B cell (primary cell): ENCODE measurements around the gene SRBD1. TPM values are rescaled to one million over a fixed set of nuclear protein-coding genes. Genes with fewer than 3 reads are reported as not detected.

Experiments
- ATAC-seq: fragments of 200-7000 bp; cut with Tn5 transposase; one replicate; pipeline ENCODE4 v1.10.0; 2021; ENCODE audit warnings: low read depth, mild to moderate bottlenecking, moderate number of reproducible peaks, moderate library complexity
- CTCF ChIA-PET: fragments of 350-600 bp; sonication (Branson Sonifier 250); formaldehyde crosslinking; loops from one replicate; lab custom pipeline; 2021; ENCODE audit warnings: antibody characterized with exemption, inconsistent platforms; lab: Charles Lee
- POLR2A ChIA-PET: fragments of 350-600 bp; sonication (Branson Sonifier 250); formaldehyde crosslinking; loops from one replicate; lab custom pipeline; 2021; ENCODE audit warnings: antibody characterized with exemption; lab: Charles Lee
- DNase-seq: peaks from one replicate; pipeline ENCODE4 v3.0.0; 2013
- H2AFZ ChIP-seq: 2 replicates; pipeline ENCODE4 v1.6.1; 2012; ENCODE audit warnings: mild to moderate bottlenecking, low read depth, low read length; ENCODE audit not compliant: insufficient read depth, poor library complexity, severe bottlenecking
- H3K27ac ChIP-seq, 2 donors: 1 replicate in 1 of 2; 2 replicates in 1 of 2; pipeline ENCODE4 v1.5.1; 2012 to 2013; ENCODE audit warnings: low read length in 2 of 2, mild to moderate bottlenecking in 2 of 2, moderate library complexity in 1 of 2
- H3K27me3 ChIP-seq, 4 experiments: fragments of 200-600 bp in 1 of 4; sonication (generic) in 1 of 4; replicated peaks in 1 of 4; 1 replicate in 2 of 4; 2 replicates in 2 of 4; pipeline versions ENCODE4 v1.6.1 to v1.7.0; 2013 to 2016; ENCODE audit warnings: low read length in 3 of 4, mild to moderate bottlenecking in 2 of 4, mixed read lengths in 1 of 4, moderate library complexity in 1 of 4; ENCODE audit not compliant: insufficient read depth in 4 of 4, control insufficient read depth in 3 of 4; ENCODE audit errors: control extremely low read depth in 1 of 4
- H3K36me3 ChIP-seq, 2 experiments: replicated peaks in 1 of 2; 1 replicate in 1 of 2; 2 replicates in 1 of 2; pipeline versions ENCODE4 v1.6.1 to v1.7.1; 2013; ENCODE audit warnings: low read length in 1 of 2; ENCODE audit not compliant: insufficient read depth in 2 of 2, control insufficient read depth in 1 of 2; ENCODE audit errors: control extremely low read depth in 1 of 2, extremely low read depth in 1 of 2
- H3K4me1 ChIP-seq, 2 donors: fragments of 200-600 bp in 1 of 2; sonication (generic) in 1 of 2; 1 replicate in 1 of 2; 2 replicates in 1 of 2; pipeline versions ENCODE4 v1.5.1 to v1.6.1; 2013 to 2017; ENCODE audit warnings: low read length in 2 of 2; ENCODE audit not compliant: control insufficient read depth in 2 of 2, insufficient read depth in 2 of 2
- H3K4me2 ChIP-seq: replicated peaks from 2 replicates; pipeline ENCODE3; 2012; ENCODE audit warnings: mild to moderate bottlenecking, low read depth, low read length; ENCODE audit not compliant: poor library complexity, severe bottlenecking
- H3K4me3 ChIP-seq, 5 experiments: fragments of 200-600 bp in 1 of 5; sonication (generic) in 1 of 5; 1 replicate in 3 of 5; 2 replicates in 2 of 5; pipeline versions ENCODE4 v1.5.1 to v1.7.0; 2011 to 2016; ENCODE audit warnings: low read length in 4 of 5, mild to moderate bottlenecking in 4 of 5, low read depth in 2 of 5, control low read depth in 1 of 5, moderate library complexity in 1 of 5; ENCODE audit not compliant: insufficient read depth in 1 of 5; ENCODE audit errors: control extremely low read depth in 1 of 5, extremely low read depth in 1 of 5
- H3K79me2 ChIP-seq: fragments of 200-600 bp; sonication (generic); one replicate; pipeline ENCODE4 v1.6.0; 2016; ENCODE audit warnings: low read length; ENCODE audit not compliant: control insufficient read depth, insufficient read depth
- H3K9ac ChIP-seq: fragments of 200-600 bp; sonication (generic); 2 replicates; pipeline ENCODE4 v1.6.1; 2017; ENCODE audit warnings: mild to moderate bottlenecking, low read length, moderate library complexity
- H3K9me3 ChIP-seq, 3 donors: one replicate each; pipeline versions ENCODE4 v1.6.1 to v1.7.1; 2013; ENCODE audit warnings: low read length in 2 of 3; ENCODE audit not compliant: control insufficient read depth in 2 of 3, insufficient read depth in 1 of 3; ENCODE audit errors: control extremely low read depth in 1 of 3
- H4K20me1 ChIP-seq: 2 replicates; pipeline ENCODE4 v1.6.0; 2012; ENCODE audit warnings: mild to moderate bottlenecking, low read length; ENCODE audit not compliant: insufficient read depth, control insufficient read depth, poor library complexity, severe bottlenecking
- H3K27ac Mint-ChIP-seq: one replicate; pipeline ENCODE4 v1.8.0; 2021; ENCODE audit warnings: mixed read lengths
- H3K27me3 Mint-ChIP-seq: one replicate; pipeline ENCODE4 v1.8.0; 2021; ENCODE audit warnings: mixed read lengths
- H3K4me1 Mint-ChIP-seq: one replicate; pipeline ENCODE4 v1.8.0; 2021; ENCODE audit warnings: mixed read lengths
- H3K4me3 Mint-ChIP-seq: one replicate; pipeline ENCODE4 v1.8.0; 2021; ENCODE audit warnings: mixed read lengths
- H3K9me3 Mint-ChIP-seq: one replicate; pipeline ENCODE4 v1.8.0; 2022; ENCODE audit warnings: mixed read lengths; ENCODE audit not compliant: insufficient read depth
- EZH2 ChIP-seq: IDR thresholded peaks from 2 replicates; pipeline ENCODE4 v1.6.1; 2012; ENCODE audit warnings: borderline replicate concordance, low read depth, mild to moderate bottlenecking, moderate library complexity, low read length; ENCODE audit not compliant: insufficient read depth, poor library complexity, severe bottlenecking
- WGBS: methylation state at CpG from one replicate; pipeline ENCODE4 v1.1.5; 2013; ENCODE audit warnings: missing lambda C conversion rate; ENCODE audit not compliant: insufficient coverage; 5-methylcytosine and 5-hydroxymethylcytosine counted together
- intact Hi-C: fragments of 100-400 bp; cut with micrococcal nuclease; formaldehyde crosslinking; loops from one replicate; pipeline ENCODE4 v1.10.0; 2022
- polyA plus RNA-seq: library from polyadenylated mRNA; depleted of rRNA; stranded (reverse); fragments of >200 nt; gene quantifications from 2 replicates; pipeline ENCODE4 v1.2.3, GENCODE V29; 2012
- total RNA-seq, 2 donors: library from RNA; stranded (reverse); fragments of 120-200 nt in 1 of 2; gene quantifications; 1 replicate in 1 of 2; 2 replicates in 1 of 2; pipeline versions ENCODE4 v1.2.3 to v1.2.4, GENCODE V29; 2013 to 2022
- TF ChIP-seq, protein P1 (sequence below): fragments of 200-600 bp; IDR thresholded peaks from one replicate; pipeline ENCODE4 v1.8.0; 2022; ENCODE audit warnings: antibody characterized with exemption, mild to moderate bottlenecking

The SRBD1 gene
- total and polyA plus RNA-seq, 2 donors (not counting 1 experiment from before 2014, with no cell fraction given) = 6.2 to 27.1 TPM

- intact Hi-C loops = no loop called here
Measured at GRCh38 chr2:45466053-45466452, 145.0 kb downstream of the SRBD1 start.

GRCh38 chr2:45460825-45461224 lies 150.2 kb downstream of the SRBD1 start:
- no peak overlapping the region for H3K27ac Mint-ChIP-seq
- ATAC-seq (no peak), DNase-seq (no peak)
- POLR2A ChIA-PET = no interaction called here
- H3K4me3 ChIP-seq = no peak overlapping the region
- no peaks in the 10 kb centered on the region for H3K27me3 Mint-ChIP-seq
- H4K20me1 ChIP-seq = no peaks in the 10 kb centered on the region
- no peaks in the 10 kb centered on the region for H3K36me3 ChIP-seq
- H3K9me3 Mint-ChIP-seq = no peaks in the 10 kb centered on the region
- H3K27me3 ChIP-seq = no peaks in the 10 kb centered on the region
- H3K4me1 ChIP-seq = no peaks in the 10 kb centered on the region
- H3K79me2 ChIP-seq = no peaks in the 10 kb centered on the region
- CTCF ChIA-PET = no interaction called here
- intact Hi-C loops = no loop called here
- H3K9ac ChIP-seq = no peak overlapping the region
- H3K4me3 Mint-ChIP-seq = no peak overlapping the region
- no peak overlapping the region for H3K4me2 ChIP-seq
- no peak overlapping the region for H2AFZ ChIP-seq
- TF ChIP-seq, protein P1, sequence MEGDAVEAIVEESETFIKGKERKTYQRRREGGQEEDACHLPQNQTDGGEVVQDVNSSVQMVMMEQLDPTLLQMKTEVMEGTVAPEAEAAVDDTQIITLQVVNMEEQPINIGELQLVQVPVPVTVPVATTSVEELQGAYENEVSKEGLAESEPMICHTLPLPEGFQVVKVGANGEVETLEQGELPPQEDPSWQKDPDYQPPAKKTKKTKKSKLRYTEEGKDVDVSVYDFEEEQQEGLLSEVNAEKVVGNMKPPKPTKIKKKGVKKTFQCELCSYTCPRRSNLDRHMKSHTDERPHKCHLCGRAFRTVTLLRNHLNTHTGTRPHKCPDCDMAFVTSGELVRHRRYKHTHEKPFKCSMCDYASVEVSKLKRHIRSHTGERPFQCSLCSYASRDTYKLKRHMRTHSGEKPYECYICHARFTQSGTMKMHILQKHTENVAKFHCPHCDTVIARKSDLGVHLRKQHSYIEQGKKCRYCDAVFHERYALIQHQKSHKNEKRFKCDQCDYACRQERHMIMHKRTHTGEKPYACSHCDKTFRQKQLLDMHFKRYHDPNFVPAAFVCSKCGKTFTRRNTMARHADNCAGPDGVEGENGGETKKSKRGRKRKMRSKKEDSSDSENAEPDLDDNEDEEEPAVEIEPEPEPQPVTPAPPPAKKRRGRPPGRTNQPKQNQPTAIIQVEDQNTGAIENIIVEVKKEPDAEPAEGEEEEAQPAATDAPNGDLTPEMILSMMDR = no peak
- no peak for TF ChIP-seq EZH2
- 100% methylated on average over 1 of the region's 6 CpGs for WGBS
- H3K9me3 ChIP-seq = no peaks in the 10 kb centered on the region
- H3K27ac ChIP-seq = no peak overlapping the region
- H3K4me1 Mint-ChIP-seq = no peaks in the 10 kb centered on the region

More at GRCh38 chr2:45466053-45466452, 145.0 kb downstream of the SRBD1 start:
- H3K9ac ChIP-seq = no peak overlapping the region
- H3K27ac ChIP-seq = no peak overlapping the region
- no peak overlapping the region for H3K27ac Mint-ChIP-seq
- TF ChIP-seq EZH2 = no peak
- TF ChIP-seq, protein P1 = no peak
- CTCF ChIA-PET = interaction anchor here (0.5 kb wide), 1 partner anchor 28 kb away, joined by 5 read pairs; no protein-coding TSS in a partner anchor
- WGBS = 100% methylated on average over 1 of the region's 1 CpG
- ATAC-seq (no peak), DNase-seq (no peak)
- H3K27me3 ChIP-seq = no peaks in the 10 kb centered on the region
- H3K4me3 Mint-ChIP-seq = no peak overlapping the region
- no peaks in the 10 kb centered on the region for H3K4me1 Mint-ChIP-seq
- H2AFZ ChIP-seq = no peak overlapping the region
- H4K20me1 ChIP-seq = no peaks in the 10 kb centered on the region
- no peaks in the 10 kb centered on the region for H3K4me1 ChIP-seq
- H3K36me3 ChIP-seq = no peaks in the 10 kb centered on the region
- no peaks in the 10 kb centered on the region for H3K9me3 Mint-ChIP-seq
- H3K4me2 ChIP-seq = no peak overlapping the region
- H3K4me3 ChIP-seq = no peak overlapping the region
- no peaks in the 10 kb centered on the region for H3K9me3 ChIP-seq
- no peaks in the 10 kb centered on the region for H3K79me2 ChIP-seq
- no peaks in the 10 kb centered on the region for H3K27me3 Mint-ChIP-seq
- POLR2A ChIA-PET = no interaction called here
